HFFc6 (cell line): ENCODE results near the gene SDF4. TPM values are rescaled to one million over a fixed set of nuclear protein-coding genes. Genes with fewer than 3 reads are reported as not detected.

Experiments used
- DNase-seq: peaks from one replicate; pipeline ENCODE4 v3.0.0-alpha.2; 2018
- H3K27ac Mint-ChIP-seq: 2 replicates; pipeline ENCODE4 v1.8.0; 2020; ENCODE audit warnings: mild to moderate bottlenecking, mixed read lengths
- H3K27me3 Mint-ChIP-seq: 2 replicates; pipeline ENCODE4 v1.8.0; 2021; ENCODE audit warnings: mild to moderate bottlenecking, moderate library complexity, mixed read lengths; ENCODE audit not compliant: insufficient read depth
- H3K36me3 Mint-ChIP-seq: 2 replicates; pipeline ENCODE4 v1.8.0; 2021; ENCODE audit warnings: low read depth, mixed read lengths
- H3K4me1 Mint-ChIP-seq: 2 replicates; pipeline ENCODE4 v1.8.0; 2020; ENCODE audit warnings: low read depth, mixed read lengths
- H3K4me3 Mint-ChIP-seq: 2 replicates; pipeline ENCODE4 v1.8.0; 2020; ENCODE audit warnings: mild to moderate bottlenecking, moderate library complexity, mixed read lengths
- H3K9me3 Mint-ChIP-seq: 2 replicates; pipeline ENCODE4 v1.8.0; 2020; ENCODE audit warnings: mild to moderate bottlenecking, mixed read lengths
- CTCF ChIP-seq: fragments of 200-600 bp; sonication (generic); IDR thresholded peaks from 2 replicates; pipeline ENCODE4 v1.5.0; 2021; ENCODE audit warnings: antibody characterized with exemption, mild to moderate bottlenecking
- total RNA-seq, 6 experiments: library from RNA; stranded (reverse); fragmentation: NEBNext Ultra II Directional; extraction: Animal tissue kit (Norgen Biotek cat#: 25700); gene quantifications; 2 replicates in 1 of 6; 3 replicates in 5 of 6; pipeline ENCODE4 v1.2.3, GENCODE V29; 2021

Gene SDF4
- total RNA-seq, 6 experiments from 2014 or later: 182 to 231 (median 196) TPM

- peaks cover 12% of the 10 kb centered on the region for H3K27me3 Mint-ChIP-seq
- H3K9me3 Mint-ChIP-seq: no peaks in the 10 kb centered on the region
- peaks cover 30% of the 10 kb centered on the region for H3K36me3 Mint-ChIP-seq
- no peak overlapping the region for H3K4me3 Mint-ChIP-seq
- TF ChIP-seq CTCF: no peak
- H3K4me1 Mint-ChIP-seq: peaks cover 51% of the 10 kb centered on the region
- peak overlapping the region; percentile 99 for H3K27ac Mint-ChIP-seq
- no peak for DNase-seq
Measured at GRCh38 chr1:1262758-1263157, 31.0 kb upstream of the SDF4 start.

GRCh38 chr1:1262071-1262470 lies 30.3 kb upstream of the SDF4 start:
- Mint-ChIP-seq H3K27ac (peak overlapping the region; percentile 31; the same call in 1 of the 2 replicates), H3K4me3 (no peak overlapping the region), H3K27me3 (peaks cover 11% of the 10 kb centered on the region), H3K4me1 (peaks cover 47% of the 10 kb centered on the region), H3K9me3 (no peaks in the 10 kb centered on the region), H3K36me3 (peaks cover 30% of the 10 kb centered on the region)
- DNase-seq: no peak
- TF ChIP-seq CTCF: no peak

- no peaks in the 10 kb centered on the region for H3K9me3 Mint-ChIP-seq
- H3K4me3 Mint-ChIP-seq: no peak overlapping the region
- H3K4me1 Mint-ChIP-seq: peaks cover 42% of the 10 kb centered on the region
- peak overlapping the region; percentile 80 for H3K27ac Mint-ChIP-seq
- peaks cover 32% of the 10 kb centered on the region for H3K36me3 Mint-ChIP-seq
- TF ChIP-seq CTCF: no peak
- H3K27me3 Mint-ChIP-seq: peaks cover 11% of the 10 kb centered on the region
- no peak for DNase-seq
Measured at GRCh38 chr1:1260843-1261560, 29.2 kb upstream of the SDF4 start.

- DNase-seq: no peak
- Mint-ChIP-seq H3K27me3 (peaks cover 8% of the 10 kb centered on the region), H3K4me3 (no peak overlapping the region), H3K9me3 (no peaks in the 10 kb centered on the region), H3K4me1 (peaks cover 33% of the 10 kb centered on the region), H3K36me3 (peaks cover 24% of the 10 kb centered on the region), H3K27ac (peak overlapping the region; percentile 80)
- no peak for TF ChIP-seq CTCF
Measured at GRCh38 chr1:1259951-1260600, 28.3 kb upstream of the SDF4 start.

- no peak for TF ChIP-seq CTCF
- Mint-ChIP-seq H3K4me3 (no peak overlapping the region), H3K36me3 (peaks cover 28% of the 10 kb centered on the region), H3K9me3 (no peaks in the 10 kb centered on the region), H3K27me3 (peaks cover 6% of the 10 kb centered on the region), H3K27ac (peak overlapping the region; percentile 80), H3K4me1 (peaks cover 27% of the 10 kb centered on the region)
- no peak for DNase-seq
Measured at GRCh38 chr1:1259540-1259939, 27.7 kb upstream of the SDF4 start.
